Right atrium auricular region (tissue), 2 donors: ENCODE measurements around the gene CCDC87. TPM values are rescaled to one million over a fixed set of nuclear protein-coding genes. Genes with fewer than 3 reads are reported as not detected.
A peak's percentile ranks its signal among the peaks of the same experiment; 100 is the strongest.

Experiments used
- DNase-seq: peaks from one replicate; pipeline ENCODE4 v3.0.0-alpha.2; 2019; ENCODE audit warnings: low spot score
- H3K27ac ChIP-seq, 2 donors: fragments of 200-600 bp; sonication (generic); 1 replicate in 1 of 2; 2 replicates in 1 of 2; pipeline ENCODE4 v1.5.1; 2016 to 2019
- H3K27me3 ChIP-seq, 2 donors: fragments of 200-600 bp; sonication (generic); one replicate each; pipeline versions ENCODE4 v1.5.1 to v1.6.0; 2017 to 2019
- H3K36me3 ChIP-seq: fragments of 200-600 bp; sonication (generic); one replicate; pipeline ENCODE4 v1.5.1; 2016
- H3K4me1 ChIP-seq, 2 donors: fragments of 200-600 bp; sonication (generic); one replicate each; pipeline versions ENCODE4 v1.5.1 to v1.6.0; 2017 to 2019
- H3K4me3 ChIP-seq, 2 donors: fragments of 200-600 bp; sonication (generic); 1 replicate in 1 of 2; 2 replicates in 1 of 2; pipeline ENCODE4 v1.5.1; 2017 to 2019; ENCODE audit warnings: mild to moderate bottlenecking in 1 of 2, moderate library complexity in 1 of 2
- H3K9me3 ChIP-seq, 2 donors: fragments of 200-600 bp; sonication (generic); one replicate each; pipeline ENCODE4 v1.5.1; 2019
- CTCF ChIP-seq, 2 donors: fragments of 200-600 bp; sonication (generic); IDR thresholded peaks; one replicate each; pipeline ENCODE4 v1.5.1; 2019; ENCODE audit warnings: antibody characterized with exemption in 2 of 2
- total RNA-seq, 2 donors: library from RNA; depleted of rRNA; stranded (reverse); fragments of >200 nt; gene quantifications; one replicate each; pipeline ENCODE4 v1.1.0, GENCODE V29; 2016

CCDC87 gene
- total RNA-seq, 2 donors from 2014 or later: 0.26 to 0.86 TPM

- no peak for TF ChIP-seq CTCF (IDR thresholded peaks at IDR 0.05)
These were observed 7.4 kb upstream of the CCDC87 start for GRCh38 chr11:66600219-66600618.

GRCh38 chr11:66598993-66599392 is 6.1 kb upstream of the CCDC87 start:
- Histone ChIP-seq H3K4me3 (no peak overlapping the region), H3K27me3 (no peaks in the 10 kb centered on the region), H3K9me3 (no peaks in the 10 kb centered on the region), H3K4me1 (peaks cover 0 to 41% of the 10 kb centered on the region in 2 donors), H3K36me3 (peaks cover 4% of the 10 kb centered on the region), H3K27ac (no peak overlapping the region)
- DNase-seq: no peak
- no peak for TF ChIP-seq CTCF (IDR thresholded peaks at IDR 0.05)

More at GRCh38 chr11:66600219-66600618, 7.4 kb upstream of the CCDC87 start:
- H3K27ac ChIP-seq: no peak overlapping the region
- no peaks in the 10 kb centered on the region for H3K9me3 ChIP-seq
- H3K27me3 ChIP-seq: no peaks in the 10 kb centered on the region
- H3K4me3 ChIP-seq: no peak overlapping the region
- no peak for DNase-seq
- peaks cover 6% of the 10 kb centered on the region for H3K36me3 ChIP-seq
- peaks cover 0 to 29% of the 10 kb centered on the region in 2 donors for H3K4me1 ChIP-seq

DNA sequence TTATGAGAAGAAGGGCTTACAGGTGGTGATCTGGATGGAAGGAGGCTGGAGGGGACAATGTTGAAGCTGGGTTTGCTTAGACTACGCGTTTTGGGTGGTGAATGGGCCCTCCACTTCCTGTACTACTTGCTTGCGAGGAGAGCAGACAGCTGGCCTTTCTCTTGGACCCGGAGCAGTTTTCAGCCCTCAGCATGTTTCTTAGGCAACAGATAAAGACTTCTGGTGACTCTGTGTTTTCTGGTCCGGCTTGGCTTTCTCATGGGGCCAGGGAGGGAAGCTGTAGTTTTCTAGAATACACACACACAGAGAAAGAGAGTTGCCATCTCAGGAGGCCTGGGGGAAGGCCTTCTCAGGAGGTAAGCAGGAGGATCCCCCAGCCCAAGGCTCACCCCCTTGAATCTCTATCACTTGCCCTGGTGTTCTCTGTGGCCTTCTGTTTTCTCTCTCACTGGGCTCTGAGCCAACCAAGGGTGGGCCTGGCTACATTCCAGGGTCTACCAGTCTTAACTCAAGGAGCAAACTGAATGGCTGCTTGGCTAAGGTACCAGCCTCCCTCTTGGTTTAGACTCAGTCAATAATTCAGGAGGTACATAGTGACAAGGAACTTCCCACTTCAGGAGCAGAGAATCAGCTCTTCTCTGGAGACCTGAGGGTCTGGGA is 2.5 kb upstream of the CCDC87 start:
- no peak for TF ChIP-seq CTCF (IDR thresholded peaks at IDR 0.05)
- H3K4me3 ChIP-seq: no peak overlapping the region

DNA sequence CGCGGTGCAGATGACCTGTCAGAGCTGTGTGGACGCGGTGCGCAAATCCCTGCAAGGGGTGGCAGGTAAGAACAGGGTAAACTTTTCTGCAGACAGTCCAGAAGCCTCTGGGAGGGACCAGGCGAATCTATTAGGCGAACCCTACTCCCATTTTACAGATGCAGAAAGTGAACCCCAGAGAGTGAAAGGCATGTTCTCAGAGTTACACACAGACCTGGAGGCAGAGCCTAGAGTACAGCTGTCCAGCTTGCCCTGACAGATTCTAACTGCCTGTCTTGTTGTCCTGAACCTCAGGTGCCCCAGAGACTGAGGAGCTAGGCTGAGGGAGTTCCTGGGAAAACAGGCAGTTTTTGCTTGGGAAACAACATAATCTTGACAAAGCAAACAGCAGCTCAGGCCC is 787 bp upstream of the CCDC87 start:
- H3K4me1 ChIP-seq: peaks cover 0 to 36% of the 10 kb centered on the region in 2 donors
- peak overlapping the region; percentile 59 to 60 for H3K4me3 ChIP-seq
- H3K27ac ChIP-seq: peak overlapping the region; percentile 83 to 84
- no peak for DNase-seq
- H3K27me3 ChIP-seq: no peaks in the 10 kb centered on the region
- no peak for TF ChIP-seq CTCF (IDR thresholded peaks at IDR 0.05)
- no peaks in the 10 kb centered on the region for H3K36me3 ChIP-seq
- no peaks in the 10 kb centered on the region for H3K9me3 ChIP-seq

More for the DNA sequence above, 2.5 kb upstream of the CCDC87 start:
- H3K4me1 ChIP-seq: peaks cover 0 to 36% of the 10 kb centered on the region in 2 donors
- H3K27me3 ChIP-seq: no peaks in the 10 kb centered on the region
- H3K27ac ChIP-seq: peak overlapping the region; percentile 56 to 70
- peaks cover 4% of the 10 kb centered on the region for H3K36me3 ChIP-seq
- H3K9me3 ChIP-seq: no peaks in the 10 kb centered on the region
- DNase-seq: peak; percentile 86

DNA sequence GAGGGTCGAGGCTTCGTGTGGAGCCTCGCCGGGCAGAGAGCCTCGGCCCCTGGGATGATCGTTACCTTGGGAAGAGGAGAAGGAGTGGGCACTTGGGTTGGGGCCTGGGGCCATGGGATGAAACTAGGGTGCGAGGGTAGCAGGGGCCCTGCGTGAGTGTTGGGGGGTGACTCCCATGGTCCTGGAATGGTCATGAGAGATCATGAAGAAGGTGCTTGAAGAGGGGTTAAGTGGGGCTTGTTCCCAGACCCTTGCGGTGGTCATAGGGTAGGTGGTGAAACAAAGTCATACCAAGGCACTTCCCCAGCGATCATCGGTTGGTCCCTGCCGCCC is 406 bp upstream of the CCDC87 start:
- H3K27me3 ChIP-seq: no peaks in the 10 kb centered on the region
- peaks cover 0 to 36% of the 10 kb centered on the region in 2 donors for H3K4me1 ChIP-seq
- TF ChIP-seq CTCF (IDR thresholded peaks at IDR 0.05): no peak
- H3K9me3 ChIP-seq: no peaks in the 10 kb centered on the region
- no peaks in the 10 kb centered on the region for H3K36me3 ChIP-seq
- peak overlapping the region; percentile 59 to 60 for H3K4me3 ChIP-seq
- no peak for DNase-seq
- H3K27ac ChIP-seq: peak overlapping the region; percentile 83 to 84

- TF ChIP-seq CTCF (IDR thresholded peaks at IDR 0.05): no peak
- DNase-seq: no peak
These were observed 1.7 kb downstream of the CCDC87 start for GRCh38 chr11:66591175-66591574.

More at GRCh38 chr11:66591175-66591574, 1.7 kb downstream of the CCDC87 start:
- no peaks in the 10 kb centered on the region for H3K36me3 ChIP-seq
- no peak overlapping the region for H3K27ac ChIP-seq
- no peaks in the 10 kb centered on the region for H3K9me3 ChIP-seq
- H3K4me1 ChIP-seq: peaks cover 0 to 36% of the 10 kb centered on the region in 2 donors
- no peaks in the 10 kb centered on the region for H3K27me3 ChIP-seq
- H3K4me3 ChIP-seq: no peak overlapping the region
